ENCODE results near the gene OXSR1.
A peak's percentile ranks its signal among the peaks of the same experiment; 100 is the strongest.

Gene OXSR1

GRCh38 chr3:38219609-38220197, 54.4 kb downstream of the OXSR1 start:
- no peak overlapping the region for H3K4me3 ChIP-seq (ENCODE audit: low read length)
- no peak for DNase-seq (ENCODE audit: low read depth)
- no peak for TF ChIP-seq CTCF (conservative IDR thresholded peaks at IDR 0.05; ENCODE audit: low read length)

- H3K4me3 ChIP-seq (ENCODE audit: low read length) = no peak overlapping the region
- no peak for TF ChIP-seq CTCF (conservative IDR thresholded peaks at IDR 0.05; ENCODE audit: low read length)
Observed at GRCh38 chr3:38221005-38221404, 55.7 kb downstream of the OXSR1 start.

GRCh38 chr3:38222032-38222634, 56.8 kb downstream of the OXSR1 start:
- TF ChIP-seq CTCF (conservative IDR thresholded peaks at IDR 0.05; ENCODE audit: low read length) = no peak
- H3K4me3 ChIP-seq (ENCODE audit: low read length) = no peak overlapping the region
- no peak for DNase-seq (ENCODE audit: low read depth)

More at GRCh38 chr3:38221005-38221404, 55.7 kb downstream of the OXSR1 start:
- DNase-seq (ENCODE audit: low read depth) = no peak

GRCh38 chr3:38224357-38224756, 59.0 kb downstream of the OXSR1 start:
- no peak overlapping the region for H3K4me3 ChIP-seq (ENCODE audit: low read length)
- no peak for DNase-seq (ENCODE audit: low read depth)
- no peak for TF ChIP-seq CTCF (conservative IDR thresholded peaks at IDR 0.05; ENCODE audit: low read length)

- TF ChIP-seq CTCF (conservative IDR thresholded peaks at IDR 0.05; ENCODE audit: low read length) = no peak
- DNase-seq (ENCODE audit: low read depth) = peak; percentile 25
- H3K4me3 ChIP-seq (ENCODE audit: low read length) = no peak overlapping the region
Observed at GRCh38 chr3:38226273-38226672, 60.9 kb downstream of the OXSR1 start.

GRCh38 chr3:38227989-38228388, 62.7 kb downstream of the OXSR1 start:
- no peak overlapping the region for H3K4me3 ChIP-seq (ENCODE audit: low read length)
- DNase-seq (ENCODE audit: low read depth) = peak; percentile 77
- TF ChIP-seq CTCF (conservative IDR thresholded peaks at IDR 0.05; ENCODE audit: low read length) = no peak

- peak; percentile 65 for DNase-seq (ENCODE audit: low read depth)
- no peak overlapping the region for H3K4me3 ChIP-seq (ENCODE audit: low read length)
- no peak for TF ChIP-seq CTCF (conservative IDR thresholded peaks at IDR 0.05; ENCODE audit: low read length)
Observed at GRCh38 chr3:38229036-38229435, 63.7 kb downstream of the OXSR1 start.
